Activated CD8-positive, alpha-beta T cell treated with anti-CD3 and anti-CD28 coated beads, Interleukin-2, amount 10 ng/mL, durations not matched to agents 7 days and 5 days (primary cell): ENCODE measurements around the gene P3H4. TPM values are rescaled to one million over a fixed set of nuclear protein-coding genes. Genes with fewer than 3 reads are reported as not detected.
A peak's percentile ranks its signal among the peaks of the same experiment; 100 is the strongest.

ENCODE experiments used
- ATAC-seq: fragments of 150-1000 bp; cut with Tn5 transposase; one replicate; pipeline ENCODE4 v1.10.0; 2021; ENCODE audit warnings: moderate library complexity
- CTCF ChIA-PET: fragments of 350-600 bp; sonication (Branson Sonifier 250); formaldehyde crosslinking; loops from one replicate; lab custom pipeline; 2021; ENCODE audit warnings: antibody characterized with exemption; lab: Charles Lee
- POLR2A ChIA-PET: fragments of 350-600 bp; sonication (Branson Sonifier 250); formaldehyde crosslinking; loops from one replicate; lab custom pipeline; 2021; ENCODE audit warnings: antibody characterized with exemption; lab: Charles Lee
- DNase-seq: peaks from one replicate; pipeline ENCODE4 v3.0.0-alpha.2; 2020
- H3K27ac Mint-ChIP-seq: one replicate; pipeline ENCODE4 v1.8.0; 2021; ENCODE audit warnings: mild to moderate bottlenecking, mixed read lengths
- H3K27me3 Mint-ChIP-seq: one replicate; pipeline ENCODE4 v1.8.0; 2021; ENCODE audit warnings: low read depth, mixed read lengths
- H3K36me3 Mint-ChIP-seq: one replicate; pipeline ENCODE4 v1.8.0; 2021; ENCODE audit warnings: low read depth, mixed read lengths
- H3K4me1 Mint-ChIP-seq: one replicate; pipeline ENCODE4 v1.8.0; 2021; ENCODE audit warnings: low read depth, mixed read lengths
- H3K4me3 Mint-ChIP-seq: one replicate; pipeline ENCODE4 v1.8.0; 2021; ENCODE audit warnings: mild to moderate bottlenecking, mixed read lengths
- H3K9me3 Mint-ChIP-seq: one replicate; pipeline ENCODE4 v1.8.0; 2022; ENCODE audit warnings: mixed read lengths; ENCODE audit not compliant: insufficient read depth
- total RNA-seq, 2 experiments: library from RNA; stranded (reverse); gene quantifications; one replicate each; pipeline ENCODE4 v1.2.3, GENCODE V29; 2021

P3H4 gene
- total RNA-seq, 2 experiments from 2014 or later, result 2.7 to 3.5 TPM

DNA sequence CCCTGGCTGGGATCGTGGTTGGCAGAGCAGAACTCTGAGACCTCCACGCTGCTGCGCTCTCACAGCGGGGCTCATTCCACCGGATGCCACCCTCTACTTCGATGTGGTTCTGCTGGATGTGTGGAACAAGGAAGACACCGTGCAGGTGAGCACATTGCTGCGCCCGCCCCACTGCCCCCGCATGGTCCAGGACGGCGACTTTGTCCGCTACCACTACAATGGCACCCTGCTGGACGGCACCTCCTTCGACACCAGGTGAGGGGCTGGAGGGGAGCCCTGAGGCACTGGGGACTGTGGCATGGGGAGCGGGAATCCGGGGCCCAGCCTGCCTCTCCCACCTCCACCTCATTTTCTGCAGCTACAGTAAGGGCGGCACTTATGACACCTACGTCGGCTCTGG lies 6.3 kb upstream of the P3H4 start:
- Mint-ChIP-seq H3K36me3 (no peaks in the 10 kb centered on the region), H3K4me3 (no peak overlapping the region), H3K27ac (no peak overlapping the region), H3K27me3 (peaks cover 6% of the 10 kb centered on the region), H3K4me1 (peaks cover 2% of the 10 kb centered on the region), H3K9me3 (no peaks in the 10 kb centered on the region)
- DNase-seq (no peak), ATAC-seq (no peak)
- CTCF ChIA-PET, result no interaction called here
- POLR2A ChIA-PET, result no interaction called here

- CTCF ChIA-PET, result no interaction called here
- H3K4me1 Mint-ChIP-seq, result peaks cover 8% of the 10 kb centered on the region
- DNase-seq (no peak), ATAC-seq (no peak)
- H3K27ac Mint-ChIP-seq, result no peak overlapping the region
- no peaks in the 10 kb centered on the region for H3K9me3 Mint-ChIP-seq
- POLR2A ChIA-PET, result interaction anchor here (0.6 kb wide), 1 partner anchor 382 kb away, joined by 3 read pairs; no protein-coding TSS in a partner anchor
- peaks cover 10% of the 10 kb centered on the region for H3K27me3 Mint-ChIP-seq
- H3K4me3 Mint-ChIP-seq, result no peak overlapping the region
- no peaks in the 10 kb centered on the region for H3K36me3 Mint-ChIP-seq
Measured at GRCh38 chr17:41816637-41817320, 5.0 kb upstream of the P3H4 start.

DNA sequence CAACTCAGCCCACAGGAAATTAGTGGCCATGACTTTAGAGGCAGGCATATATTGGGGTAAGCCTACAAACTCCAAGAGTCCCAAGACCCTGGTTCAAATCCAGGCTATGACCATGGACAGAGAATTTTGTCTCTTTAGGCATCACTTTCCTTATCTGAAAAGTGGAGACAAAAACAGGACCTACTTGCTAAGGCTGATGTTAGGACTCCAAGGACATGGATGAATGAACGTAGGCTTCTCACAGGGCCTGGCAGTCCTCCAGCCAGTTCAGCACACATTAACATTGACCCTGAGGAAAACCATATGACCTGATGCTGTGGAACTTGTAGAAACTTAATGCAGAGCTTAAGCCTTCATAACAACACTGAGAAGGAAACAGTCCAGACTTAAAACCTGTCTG lies 2.4 kb upstream of the P3H4 start:
- Mint-ChIP-seq H3K27ac (no peak overlapping the region), H3K4me3 (no peak overlapping the region), H3K4me1 (peaks cover 12% of the 10 kb centered on the region), H3K9me3 (no peaks in the 10 kb centered on the region), H3K27me3 (peaks cover 15% of the 10 kb centered on the region), H3K36me3 (peaks cover 2% of the 10 kb centered on the region)
- ATAC-seq (no peak), DNase-seq (no peak)
- ChIA-PET CTCF (interaction anchor here (1.0 to 1.2 kb wide), 2 partner anchors 12 to 13 kb away, joined by 3 to 4 read pairs; no protein-coding TSS in a partner anchor), POLR2A (no interaction called here)

- ATAC-seq, result no peak
- DNase-seq, result no peak
- ChIA-PET POLR2A (no interaction called here), CTCF (interaction anchor here (1.0 kb wide), 1 partner anchor 13 kb away, joined by 3 read pairs; no protein-coding TSS in a partner anchor)
- H3K4me1 Mint-ChIP-seq, result peaks cover 12% of the 10 kb centered on the region
- no peak overlapping the region for H3K27ac Mint-ChIP-seq
- peaks cover 15% of the 10 kb centered on the region for H3K27me3 Mint-ChIP-seq
- H3K4me3 Mint-ChIP-seq, result no peak overlapping the region
- peaks cover 2% of the 10 kb centered on the region for H3K36me3 Mint-ChIP-seq
- H3K9me3 Mint-ChIP-seq, result no peaks in the 10 kb centered on the region
Measured at GRCh38 chr17:41813699-41814124, 2.0 kb upstream of the P3H4 start.

DNA sequence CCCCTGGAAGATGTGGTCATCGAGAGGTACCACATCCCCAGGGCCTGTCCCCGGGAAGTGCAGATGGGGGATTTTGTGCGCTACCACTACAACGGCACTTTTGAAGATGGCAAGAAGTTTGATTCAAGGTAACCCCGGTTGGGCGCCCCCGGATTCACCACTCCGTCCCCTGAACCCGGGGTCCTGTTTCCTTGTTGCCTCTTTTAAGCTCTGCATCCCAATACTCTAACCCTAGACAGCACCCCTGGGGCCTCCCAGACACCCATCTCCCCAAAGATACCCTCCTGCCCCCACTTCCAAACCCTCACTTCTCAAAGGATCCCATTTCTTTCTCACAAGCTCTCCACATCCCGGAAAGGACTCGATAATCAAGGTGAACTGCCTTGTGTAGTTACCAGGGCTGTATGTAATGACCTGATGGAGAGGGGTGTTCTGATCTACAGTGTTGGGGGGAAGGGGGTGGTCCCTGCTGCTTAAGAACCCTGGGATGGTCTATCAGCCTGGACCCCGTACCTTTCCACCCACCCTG lies 1.5 kb upstream of the P3H4 start:
- Mint-ChIP-seq H3K27me3 (peaks cover 15% of the 10 kb centered on the region), H3K9me3 (no peaks in the 10 kb centered on the region), H3K27ac (no peak overlapping the region), H3K36me3 (peaks cover 2% of the 10 kb centered on the region), H3K4me3 (no peak overlapping the region), H3K4me1 (peaks cover 12% of the 10 kb centered on the region)
- ATAC-seq (no peak), DNase-seq (no peak)
- ChIA-PET CTCF (interaction anchor here (2.7 kb wide), 1 partner anchor 25 kb away, joined by 9 read pairs; no protein-coding TSS in a partner anchor), POLR2A (interaction anchor here (0.7 kb wide), 1 partner anchor 124 kb away, joined by 3 read pairs; no protein-coding TSS in a partner anchor)

- peaks cover 15% of the 10 kb centered on the region for H3K27me3 Mint-ChIP-seq
- peak within 1 kb of the TSS; percentile 55 for H3K27ac Mint-ChIP-seq
- H3K36me3 Mint-ChIP-seq, result peaks cover 2% of the 10 kb centered on the region
- DNase-seq (peak; percentile 46), ATAC-seq (peak; percentile 9)
- H3K4me3 Mint-ChIP-seq, result peak within 1 kb of the TSS; percentile 69
- ChIA-PET CTCF (interaction anchor here (0.9 to 2.7 kb wide), 7 partner anchors 9 to 75 kb away, joined by 3 to 14 read pairs (median 8); partner anchors contain the start of genes JUP and KLHL11), POLR2A (interaction anchor here (0.6 to 0.7 kb wide), 2 partner anchors 106 to 123 kb away, joined by 3 read pairs; partner anchors contain the start of gene ACLY)
- H3K9me3 Mint-ChIP-seq, result no peaks in the 10 kb centered on the region
- H3K4me1 Mint-ChIP-seq, result peaks cover 12% of the 10 kb centered on the region
Measured at GRCh38 chr17:41812381-41813151, 817 bp upstream of the P3H4 start, which contains the start of gene FKBP10. Gene FKBP10, plus strand, starts transcription at chr17:41813004. Its CDS starts 31 bp downstream, at chr17:41813035.

DNA sequence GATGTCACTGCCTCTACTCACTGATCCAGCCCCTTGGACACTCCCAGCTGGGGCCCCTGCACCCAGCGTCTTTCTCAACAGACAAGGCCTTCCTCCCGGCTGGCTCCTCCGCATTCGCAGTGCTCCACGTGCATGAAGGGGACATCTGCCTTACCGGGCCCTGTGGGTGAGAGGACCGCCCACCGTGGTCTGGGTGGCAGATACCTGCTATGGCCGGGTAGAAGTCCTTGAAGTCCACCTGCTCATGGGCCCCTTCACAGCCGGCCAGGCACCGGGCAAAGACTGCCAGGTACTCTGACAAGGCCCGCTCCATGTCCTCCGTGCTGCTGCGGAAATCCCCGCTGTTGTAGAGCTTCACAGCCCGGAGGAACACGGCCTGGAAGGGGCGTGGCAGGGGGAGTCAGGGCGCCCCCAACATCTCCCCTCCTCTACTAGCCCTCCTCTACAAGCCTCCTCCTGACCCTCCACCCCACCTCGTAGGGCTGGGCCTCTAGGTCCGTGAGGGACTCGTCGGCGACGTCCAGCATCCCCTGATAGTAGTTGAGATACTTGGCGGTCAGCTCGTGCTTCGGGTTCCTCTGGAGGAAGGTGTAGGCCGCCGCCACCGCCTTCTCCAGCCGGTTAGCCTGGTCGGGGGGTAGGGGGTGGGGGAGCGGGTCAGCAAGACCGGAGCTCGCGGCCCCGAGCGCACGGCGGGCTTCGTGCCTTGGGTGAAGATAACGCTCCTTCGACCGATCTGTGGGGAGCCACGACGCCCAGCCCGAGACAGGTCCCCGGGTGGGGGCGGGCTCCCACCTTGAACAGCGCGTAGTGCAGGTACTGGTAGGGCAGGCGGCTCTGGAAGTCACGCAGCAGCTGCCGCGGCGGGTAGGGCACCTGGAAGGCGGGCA lies 845 bp downstream of the P3H4 start:
- POLR2A ChIA-PET, result interaction anchor here (0.6 to 2.3 kb wide), 5 partner anchors 9 to 123 kb away, joined by 3 to 5 read pairs (median 4); no protein-coding TSS in a partner anchor

GRCh38 chr17:41806685-41807445 lies 4.9 kb downstream of the P3H4 start:
- H3K27ac Mint-ChIP-seq, result no peak overlapping the region
- CTCF ChIA-PET, result no interaction called here
- DNase-seq, result no peak
- no peak overlapping the region for H3K4me3 Mint-ChIP-seq
- peaks cover 4% of the 10 kb centered on the region for H3K4me1 Mint-ChIP-seq
- H3K9me3 Mint-ChIP-seq, result no peaks in the 10 kb centered on the region
- POLR2A ChIA-PET, result no interaction called here
- peaks cover 5% of the 10 kb centered on the region for H3K27me3 Mint-ChIP-seq
- ATAC-seq, result no peak
- peaks cover 2% of the 10 kb centered on the region for H3K36me3 Mint-ChIP-seq

More for the DNA sequence above, 845 bp downstream of the P3H4 start:
- Mint-ChIP-seq H3K9me3 (no peaks in the 10 kb centered on the region), H3K4me1 (peaks cover 12% of the 10 kb centered on the region), H3K27me3 (peaks cover 15% of the 10 kb centered on the region), H3K27ac (no peak overlapping the region), H3K4me3 (peak overlapping the region; percentile 66), H3K36me3 (peaks cover 2% of the 10 kb centered on the region)
- DNase-seq (no peak), ATAC-seq (peak; percentile 49)
- CTCF ChIA-PET, result interaction anchor here (0.8 to 2.7 kb wide), 19 partner anchors 9 to 156 kb away, joined by 3 to 15 read pairs (median 4); partner anchors contain the start of genes CNP, JUP, KLHL10 and KLHL11

DNA sequence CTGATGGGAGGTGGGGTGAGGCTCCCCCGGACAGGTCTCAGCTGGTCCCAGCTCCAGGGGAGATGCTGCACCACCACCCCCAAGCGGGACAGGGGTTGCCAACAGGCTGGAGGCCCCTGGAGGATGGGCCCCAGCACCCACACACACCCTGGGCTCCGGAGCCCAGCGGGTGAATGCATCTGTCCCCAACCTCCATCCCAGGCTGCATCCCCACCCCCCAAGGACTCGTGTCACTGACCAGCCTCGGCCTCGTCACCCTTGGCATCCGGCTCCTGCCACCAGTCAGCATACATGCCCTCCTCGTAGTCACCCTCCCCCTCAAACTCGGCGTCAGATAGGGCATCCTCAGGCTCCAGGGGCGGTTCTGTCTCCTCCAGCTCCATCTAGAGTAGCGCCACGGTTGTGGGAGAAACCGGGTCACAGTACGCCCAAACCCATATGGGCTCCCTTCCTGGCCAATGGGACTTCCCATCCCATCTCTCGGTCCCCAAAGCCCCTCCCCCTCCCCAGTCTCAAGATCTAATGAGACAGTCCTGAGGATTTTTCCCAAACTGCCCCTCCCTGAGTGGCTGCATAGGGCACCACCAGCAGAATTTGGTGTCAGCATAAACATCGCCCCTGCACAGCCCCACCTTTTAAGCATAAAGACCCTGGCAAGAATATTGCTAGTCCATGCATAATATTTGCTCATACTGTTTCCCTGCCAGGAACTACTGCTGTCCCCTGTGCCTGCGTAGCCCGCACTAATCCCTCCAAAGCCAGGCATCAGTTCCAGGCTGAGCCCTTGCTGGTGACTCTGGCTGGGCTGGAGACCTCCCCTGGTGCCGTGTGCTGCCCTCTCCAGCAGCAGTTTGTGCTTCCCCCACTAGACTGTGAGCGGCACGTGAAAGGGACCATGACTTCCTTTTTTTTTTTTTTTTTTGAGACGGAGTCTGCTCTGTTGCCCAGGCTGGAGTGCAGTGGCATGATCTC lies 8.4 kb downstream of the P3H4 start:
- ATAC-seq (no peak), DNase-seq (no peak)
- H3K4me3 Mint-ChIP-seq, result no peak overlapping the region
- H3K4me1 Mint-ChIP-seq, result peaks cover 5% of the 10 kb centered on the region
- POLR2A ChIA-PET, result no interaction called here
- no peaks in the 10 kb centered on the region for H3K27me3 Mint-ChIP-seq
- H3K9me3 Mint-ChIP-seq, result no peaks in the 10 kb centered on the region
- CTCF ChIA-PET, result interaction anchor here (1.3 kb wide), 1 partner anchor 12 kb away, joined by 4 read pairs; no protein-coding TSS in a partner anchor
- H3K36me3 Mint-ChIP-seq, result no peaks in the 10 kb centered on the region
- no peak overlapping the region for H3K27ac Mint-ChIP-seq
